Islet of Langerhans (tissue), 1 donor: ENCODE results near the gene BARX1.

Source experiments
- FAIRE-seq: peaks from one replicate; lab custom pipeline; 2011; peaks lifted over from hg19 to GRCh38; lab: Jason Lieb, UNC

The BARX1 gene

DNA sequence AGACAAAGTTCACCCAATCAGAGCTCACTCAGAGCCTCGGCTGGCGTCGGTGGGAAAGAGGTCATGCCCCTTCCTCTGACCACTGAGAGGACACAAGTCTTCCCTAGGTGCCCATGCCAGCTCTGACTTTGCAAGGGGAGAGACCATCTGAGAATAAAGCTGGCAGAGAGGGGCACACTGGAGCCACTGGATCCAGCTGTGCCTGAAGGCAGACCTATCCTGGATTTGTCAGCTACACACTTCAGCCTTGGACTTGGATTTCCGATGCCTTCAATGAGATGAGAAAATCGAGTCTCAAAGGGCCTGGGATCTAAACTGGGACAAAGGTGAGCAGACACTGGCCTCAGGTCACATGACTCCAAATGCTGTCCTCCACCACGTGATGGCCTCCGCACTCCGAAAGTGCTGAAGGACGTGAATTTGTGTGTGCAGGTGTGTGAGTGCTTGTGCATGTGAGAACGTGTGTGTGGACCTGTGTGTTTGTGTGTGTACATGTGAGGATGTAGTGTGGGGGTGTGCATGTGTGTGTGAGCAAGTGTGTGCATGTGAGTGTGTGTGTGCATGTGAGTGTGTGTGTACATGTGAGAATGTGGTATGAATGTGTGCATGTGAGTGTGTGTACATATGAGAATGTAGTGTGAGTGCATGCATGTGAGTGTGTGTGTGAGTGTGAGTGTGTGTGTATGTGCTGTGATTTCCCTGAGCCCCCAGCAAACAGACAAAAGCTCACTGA lies 37.9 kb downstream of the BARX1 start:
- no peak for FAIRE-seq

DNA sequence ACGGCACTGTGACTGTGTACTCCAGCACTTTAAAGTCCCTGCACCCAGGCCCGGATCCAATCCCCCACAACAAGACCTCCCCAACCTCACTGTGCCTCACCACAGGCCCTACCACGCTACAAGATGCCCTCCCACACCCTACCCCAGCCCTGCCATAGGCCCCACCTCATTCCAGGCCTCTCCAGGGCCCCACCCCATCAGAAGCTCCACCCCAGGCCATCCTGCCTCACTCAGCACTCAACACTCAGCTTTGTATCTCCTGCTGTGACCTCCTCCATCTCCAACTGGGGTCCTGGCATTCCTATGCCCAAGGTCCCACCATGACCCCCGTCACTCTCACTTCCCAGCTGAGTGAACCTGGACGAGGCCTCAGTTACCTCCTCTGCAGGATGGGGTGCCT lies 38.8 kb downstream of the BARX1 start:
- no peak for FAIRE-seq

DNA sequence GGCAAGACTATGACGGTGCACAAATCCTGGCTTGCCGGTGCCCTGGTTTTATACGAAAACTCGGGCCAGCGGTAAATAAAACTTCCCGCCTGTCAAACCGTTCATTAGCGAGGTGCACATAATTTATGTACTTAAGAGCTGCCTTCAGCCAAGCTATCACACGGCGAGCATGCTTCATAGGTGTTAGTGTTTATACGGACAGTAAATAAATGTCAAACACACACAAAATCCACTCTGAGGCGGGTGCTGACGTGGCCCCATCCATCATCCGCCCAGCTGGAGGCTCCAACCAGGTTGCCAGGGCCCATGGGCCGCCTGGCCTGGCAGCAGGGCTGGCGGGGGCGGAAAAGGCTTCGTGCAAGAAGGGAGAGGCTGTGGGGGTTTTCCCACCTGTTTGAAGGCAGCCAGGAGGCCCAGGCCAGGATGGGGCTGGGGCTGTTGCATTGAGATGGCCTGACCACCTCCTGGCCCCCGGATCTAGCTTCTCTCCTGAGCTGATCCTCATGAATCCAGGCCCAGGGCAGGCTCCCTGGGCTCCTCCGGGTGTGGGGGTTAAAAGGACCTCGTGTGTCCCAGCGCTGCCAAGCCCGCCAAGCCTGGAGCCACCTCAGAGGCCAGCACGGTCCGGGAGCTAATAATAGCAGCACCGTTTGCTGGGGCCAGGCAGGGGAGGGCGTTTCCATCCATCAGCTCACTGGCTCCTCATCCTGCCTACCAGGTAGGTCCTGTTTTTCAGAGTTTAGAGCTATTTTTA lies 43.2 kb downstream of the BARX1 start:
- no peak for FAIRE-seq

DNA sequence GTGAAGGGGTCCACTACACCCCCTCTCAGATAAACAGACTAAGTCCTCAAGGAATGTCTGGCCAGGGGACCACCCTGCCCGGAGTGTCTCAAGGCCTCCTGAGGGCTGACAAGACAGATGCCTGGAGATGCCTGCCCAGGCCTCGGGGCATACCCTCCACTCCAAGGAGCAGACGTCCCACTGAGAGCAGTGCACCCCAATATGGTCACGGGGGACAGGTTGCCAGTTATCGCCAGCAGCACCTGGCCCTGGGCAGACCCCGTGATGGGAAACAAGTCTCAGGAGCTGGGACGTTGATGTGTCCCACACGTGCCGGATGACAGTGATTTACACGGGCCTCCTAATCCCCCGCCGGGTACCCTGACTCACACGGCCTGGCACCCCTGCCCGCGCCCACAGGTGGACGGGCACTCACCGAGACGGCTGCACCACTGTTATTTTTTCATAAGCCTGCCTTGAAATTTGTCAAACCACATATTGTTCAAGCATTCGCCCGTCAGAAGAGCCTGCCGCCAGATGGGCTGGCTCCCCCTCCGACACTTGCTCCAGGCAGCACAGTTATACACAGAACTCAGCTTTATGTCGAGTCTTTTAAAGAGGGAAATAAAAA lies 43.9 kb downstream of the BARX1 start:
- no peak for FAIRE-seq

DNA sequence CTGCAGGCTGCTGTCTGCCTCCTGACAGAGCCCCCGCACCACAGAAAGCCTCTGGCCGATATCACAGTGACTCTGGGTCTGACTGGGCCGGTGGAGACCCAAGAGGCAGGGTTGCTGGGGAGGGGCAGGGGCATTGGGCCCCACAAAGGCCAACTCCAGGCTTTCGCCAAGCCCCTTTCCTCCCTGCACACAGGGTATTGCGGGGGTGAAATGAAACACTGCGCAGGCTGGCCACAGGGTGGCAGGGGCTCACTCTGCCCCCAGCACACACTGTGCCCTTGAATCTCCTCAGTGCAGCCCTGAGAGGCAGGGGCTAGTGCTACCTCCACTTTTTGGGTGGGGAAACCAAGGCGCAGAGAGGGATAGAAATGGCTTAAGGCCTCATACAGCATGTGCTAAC lies 44.6 kb downstream of the BARX1 start:
- FAIRE-seq = no peak

DNA sequence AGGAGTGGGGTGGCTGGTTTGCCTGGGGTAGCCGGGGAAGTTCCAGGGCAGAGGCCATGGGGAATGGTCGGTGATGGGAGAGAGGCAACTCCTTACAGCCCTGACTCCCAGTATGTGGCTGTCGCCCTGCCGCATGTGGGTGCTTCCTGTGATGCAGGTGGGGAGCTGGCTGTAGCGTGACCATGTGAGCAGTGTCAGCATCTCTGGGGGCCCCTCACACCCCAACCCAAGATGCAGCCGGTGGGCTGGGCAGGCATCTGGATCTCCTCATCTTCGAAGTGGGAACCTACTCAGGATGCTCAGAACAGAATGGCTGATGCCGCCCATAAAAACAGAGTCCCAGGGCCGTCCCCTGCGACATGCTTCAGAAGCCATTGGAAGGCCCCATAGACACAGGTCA lies 45.0 kb downstream of the BARX1 start:
- FAIRE-seq = no peak

DNA sequence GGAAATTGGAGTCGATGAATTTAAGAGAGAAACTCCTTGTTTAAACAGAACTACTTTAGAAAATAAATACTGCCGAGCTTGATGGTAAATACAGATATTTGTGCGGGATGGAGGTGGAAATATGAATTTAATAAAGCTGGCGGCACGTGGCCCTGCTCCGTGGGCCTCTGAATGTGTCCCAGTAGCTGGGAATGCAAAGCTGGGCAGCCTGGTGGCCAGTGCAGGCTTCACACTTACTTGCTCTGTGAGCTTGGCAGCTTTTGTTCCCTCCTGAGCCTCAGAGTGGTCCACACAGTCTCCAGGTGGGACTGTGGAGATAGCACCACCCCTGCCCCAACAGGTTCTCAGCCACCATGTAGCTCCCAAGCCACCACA lies 45.9 kb downstream of the BARX1 start:
- FAIRE-seq = no peak

DNA sequence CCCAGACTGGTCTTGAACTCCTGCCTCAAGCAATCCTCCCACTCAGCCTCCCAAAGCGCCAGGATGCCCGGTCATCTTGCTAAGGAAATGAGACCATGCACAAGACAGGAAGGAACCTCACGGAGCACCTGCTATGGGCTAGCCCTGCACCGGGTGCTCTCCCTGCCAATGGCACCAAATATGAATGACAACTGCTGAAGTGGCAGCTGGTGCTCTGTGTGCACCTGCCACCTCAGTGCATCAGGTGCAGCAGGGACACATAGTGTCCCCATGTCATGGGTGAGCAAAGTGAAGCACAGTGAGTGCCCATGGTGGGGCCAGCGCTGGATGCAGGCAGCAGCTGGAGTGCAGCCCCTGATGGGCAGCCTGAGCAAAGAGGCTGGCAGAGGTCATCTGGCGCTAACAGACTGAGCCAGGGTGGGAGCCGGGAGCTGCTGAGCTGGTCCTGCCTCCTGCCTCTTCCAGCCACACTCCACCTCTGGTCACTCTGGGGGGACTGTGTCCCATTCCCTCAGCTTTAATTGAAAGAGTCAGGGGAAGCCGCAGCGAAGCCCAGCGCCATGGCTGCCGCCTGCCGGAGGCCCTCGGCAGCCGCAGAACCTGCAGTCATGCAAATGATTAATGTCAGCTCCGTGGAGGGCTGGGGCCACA lies 46.4 kb downstream of the BARX1 start:
- FAIRE-seq = no peak

DNA sequence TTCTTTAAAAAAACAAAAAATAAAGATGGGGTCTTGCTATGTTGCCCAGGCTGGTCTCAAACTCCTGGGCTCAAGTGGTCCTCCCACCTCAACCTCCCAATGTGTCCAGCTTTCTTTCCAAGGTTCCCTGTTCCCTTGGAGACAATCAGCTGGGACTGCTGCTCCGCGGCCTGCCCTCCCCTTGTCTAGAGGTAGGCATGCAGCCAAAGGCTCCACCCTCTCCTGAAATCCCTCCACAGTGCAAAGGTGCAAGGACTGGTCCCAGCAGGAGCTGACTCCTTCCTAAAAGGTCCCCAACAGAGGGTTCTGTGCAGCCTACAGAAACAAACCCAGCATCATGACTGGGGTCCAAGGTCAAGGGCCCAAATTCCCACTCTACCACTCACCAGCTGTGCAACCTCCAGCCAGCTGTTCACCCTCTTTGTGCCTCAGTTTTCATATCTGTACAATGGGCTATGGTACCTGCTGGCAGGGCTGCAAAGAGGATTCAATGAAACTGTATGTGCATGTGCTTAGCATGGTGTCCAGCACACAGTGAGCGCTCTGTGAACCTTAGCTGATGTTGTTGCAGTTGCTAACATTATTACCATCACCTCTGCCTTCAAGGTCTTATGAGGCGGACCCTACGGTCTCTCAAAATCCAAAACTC lies 47.5 kb downstream of the BARX1 start:
- no peak for FAIRE-seq

DNA sequence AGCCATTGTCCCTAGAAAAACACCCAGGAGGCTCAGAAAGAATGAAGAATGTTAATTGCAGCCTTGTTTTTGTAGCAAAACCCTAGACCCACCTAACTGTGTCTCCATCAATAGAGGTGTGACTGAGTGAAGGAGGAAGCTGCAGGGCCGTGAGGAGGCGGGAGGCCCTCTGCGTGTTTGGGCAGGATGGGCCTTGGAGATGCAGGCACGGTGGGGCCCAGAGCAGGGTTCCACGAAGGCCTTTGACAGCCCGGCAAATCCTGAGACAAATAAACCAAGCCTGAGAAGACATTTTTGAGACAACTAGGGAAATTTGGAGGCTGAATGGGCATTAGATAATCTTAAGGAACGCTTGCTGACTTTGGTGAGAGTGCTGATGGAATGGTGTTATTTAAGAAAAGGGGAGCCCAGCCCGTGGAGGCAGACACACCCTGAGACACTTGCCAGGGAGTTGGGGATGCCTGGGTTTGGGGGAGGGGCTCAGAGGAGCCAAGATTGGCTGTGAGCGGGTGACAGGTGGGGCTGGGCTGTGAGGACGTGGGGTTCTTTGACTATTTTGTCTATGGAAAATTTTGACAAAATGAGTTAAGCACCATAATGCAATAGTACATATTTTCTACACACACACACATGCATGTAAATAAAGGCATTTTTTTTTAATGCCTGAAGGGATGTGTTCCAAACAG lies 48.8 kb downstream of the BARX1 start:
- no peak for FAIRE-seq

DNA sequence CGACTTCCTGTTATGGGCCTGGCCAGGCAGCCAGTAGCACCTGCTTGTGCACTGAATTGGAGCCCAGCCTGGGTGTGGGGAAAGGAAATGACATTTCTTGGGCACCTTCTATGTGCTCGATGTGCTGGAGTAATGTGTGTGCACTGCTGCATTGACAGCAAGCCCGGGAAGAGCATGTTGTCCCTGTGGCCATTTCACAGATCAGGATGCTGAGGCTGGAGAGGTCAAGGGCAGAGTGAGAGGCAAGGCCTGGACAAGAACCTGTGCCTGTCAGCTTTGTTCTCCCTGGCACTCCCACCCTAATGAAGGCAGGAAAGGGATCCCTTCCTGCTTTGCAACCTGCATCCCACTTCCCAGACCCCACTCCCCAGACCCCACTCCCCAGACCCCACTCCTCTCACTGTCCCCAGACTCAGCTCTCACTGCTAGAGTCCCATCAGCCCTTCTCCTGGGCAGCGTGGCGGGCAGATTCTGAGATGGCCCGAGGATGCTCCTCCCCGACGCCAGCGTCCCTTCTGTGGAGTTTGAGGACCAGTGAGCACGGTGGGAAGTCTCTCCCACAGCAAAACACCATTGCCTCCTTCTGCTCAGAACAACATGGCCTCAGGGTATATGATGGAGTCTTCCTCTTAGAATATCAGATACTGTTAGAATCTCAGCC lies 49.6 kb downstream of the BARX1 start:
- FAIRE-seq = no peak

DNA sequence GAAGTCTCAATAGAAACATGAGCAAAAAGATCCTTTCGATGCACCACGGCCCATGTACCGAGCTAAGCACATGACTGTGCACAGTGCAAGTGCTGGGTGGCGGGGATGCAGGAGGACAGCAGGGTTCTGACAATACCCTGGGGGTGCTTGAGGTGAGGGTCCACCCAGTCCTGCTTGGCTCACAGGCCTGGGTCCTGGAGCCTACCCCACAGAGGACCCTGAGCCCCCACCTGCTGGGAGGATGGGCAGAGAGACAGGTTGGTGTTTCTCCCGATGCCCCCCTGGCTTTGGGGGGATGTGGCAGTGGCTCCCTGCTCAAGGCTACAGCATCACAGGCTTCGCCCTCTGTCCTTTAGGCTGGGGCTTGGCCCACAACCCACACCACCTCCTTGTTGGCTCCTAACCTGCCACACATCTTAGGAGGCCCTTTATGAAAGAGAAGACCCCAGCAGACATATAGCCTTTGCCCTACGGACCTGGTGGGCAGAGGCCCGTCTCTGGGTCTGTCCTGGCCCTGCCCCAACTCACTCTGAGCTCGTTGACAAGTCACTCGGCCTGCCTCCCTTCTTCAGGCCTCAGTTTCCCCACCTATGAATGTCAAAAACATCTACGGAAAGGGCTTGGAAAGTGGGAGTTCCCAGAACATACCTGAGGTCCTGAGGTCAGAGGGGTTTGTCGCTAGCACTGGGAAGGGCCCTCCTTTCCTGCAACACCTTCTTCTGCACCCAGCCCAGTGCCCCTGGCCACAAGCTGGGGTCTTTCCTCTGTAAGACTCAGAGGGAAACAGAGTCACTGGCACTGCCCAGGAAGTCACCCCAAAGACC lies 50.3 kb downstream of the BARX1 start:
- no peak for FAIRE-seq

DNA sequence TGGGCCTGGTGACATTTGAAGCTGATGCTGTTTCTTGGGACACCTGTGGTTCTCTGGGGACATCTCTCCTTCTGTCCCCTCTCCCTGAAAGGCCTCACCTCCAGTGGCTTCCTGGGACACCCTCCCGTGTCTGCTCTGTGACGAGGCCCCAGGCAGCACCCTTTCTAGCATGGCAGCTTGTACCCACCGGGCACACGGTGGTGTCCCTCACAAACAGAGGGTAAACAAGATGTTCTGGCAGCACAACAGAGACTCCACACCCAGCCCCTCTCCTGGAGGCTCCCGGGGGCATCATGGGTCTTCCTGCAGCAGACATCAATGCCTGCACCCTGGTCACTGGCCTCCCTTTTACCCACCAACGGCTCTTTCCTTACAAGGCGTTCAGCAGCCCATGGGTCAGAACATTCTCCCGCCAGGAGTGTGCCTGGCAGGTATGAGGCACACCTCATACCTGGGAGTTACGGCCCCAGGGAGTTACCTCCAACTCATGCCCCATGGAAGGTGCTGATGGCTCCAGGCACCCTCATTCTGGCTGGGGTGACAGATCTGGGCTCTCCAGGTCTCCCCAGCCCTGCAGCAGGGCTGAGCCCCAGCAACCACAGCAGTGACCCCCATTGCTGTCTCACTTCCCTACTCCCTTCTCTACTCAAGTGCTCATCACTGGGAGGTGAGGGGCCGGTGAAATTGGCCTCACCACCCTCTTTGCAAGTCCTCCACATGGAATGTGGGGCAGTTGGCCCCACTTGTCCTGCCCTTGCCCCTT lies 51.1 kb downstream of the BARX1 start:
- no peak for FAIRE-seq

DNA sequence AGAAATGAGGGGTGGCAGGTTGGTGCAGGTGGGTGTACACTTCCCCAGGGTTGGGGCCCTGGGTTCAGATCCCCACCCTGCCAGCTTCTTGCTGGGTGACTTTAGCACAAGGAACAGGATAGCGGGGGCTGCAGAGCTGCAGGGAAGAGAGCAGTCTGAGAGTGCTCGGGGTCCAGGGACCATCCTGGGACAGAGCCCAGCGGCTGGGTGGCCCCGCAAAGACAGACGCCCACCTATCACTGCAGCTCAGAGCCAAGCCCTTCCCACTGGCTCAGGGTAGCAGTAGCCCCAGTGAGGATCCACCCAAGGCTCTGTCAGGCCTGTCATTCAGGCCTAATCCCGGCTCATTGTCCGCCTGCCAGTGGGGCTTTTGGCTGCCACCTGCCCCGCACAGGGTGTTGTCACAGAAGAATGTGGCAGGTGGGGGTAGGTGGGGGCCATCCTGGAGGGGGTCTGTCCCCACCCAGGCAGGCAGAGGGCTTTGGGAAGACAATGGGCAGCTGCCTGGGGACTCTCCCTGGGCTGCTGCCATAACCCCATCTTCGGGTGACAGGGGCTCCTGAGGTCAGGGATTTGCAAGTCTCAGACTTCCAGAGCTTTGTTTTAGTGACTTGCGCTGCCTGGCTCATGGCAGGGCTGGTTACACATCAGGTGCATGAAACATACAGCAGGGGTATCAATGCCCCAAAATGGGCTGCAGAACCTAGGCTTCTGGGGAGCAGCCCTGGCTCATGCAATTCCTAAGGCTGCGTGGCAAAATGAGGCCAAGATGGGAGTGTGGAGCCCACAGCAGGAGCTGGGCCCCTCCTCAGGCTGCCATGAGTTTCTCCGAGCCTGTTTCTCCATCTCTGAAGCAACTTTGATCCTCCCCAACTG lies 52.1 kb downstream of the BARX1 start:
- FAIRE-seq = no peak

DNA sequence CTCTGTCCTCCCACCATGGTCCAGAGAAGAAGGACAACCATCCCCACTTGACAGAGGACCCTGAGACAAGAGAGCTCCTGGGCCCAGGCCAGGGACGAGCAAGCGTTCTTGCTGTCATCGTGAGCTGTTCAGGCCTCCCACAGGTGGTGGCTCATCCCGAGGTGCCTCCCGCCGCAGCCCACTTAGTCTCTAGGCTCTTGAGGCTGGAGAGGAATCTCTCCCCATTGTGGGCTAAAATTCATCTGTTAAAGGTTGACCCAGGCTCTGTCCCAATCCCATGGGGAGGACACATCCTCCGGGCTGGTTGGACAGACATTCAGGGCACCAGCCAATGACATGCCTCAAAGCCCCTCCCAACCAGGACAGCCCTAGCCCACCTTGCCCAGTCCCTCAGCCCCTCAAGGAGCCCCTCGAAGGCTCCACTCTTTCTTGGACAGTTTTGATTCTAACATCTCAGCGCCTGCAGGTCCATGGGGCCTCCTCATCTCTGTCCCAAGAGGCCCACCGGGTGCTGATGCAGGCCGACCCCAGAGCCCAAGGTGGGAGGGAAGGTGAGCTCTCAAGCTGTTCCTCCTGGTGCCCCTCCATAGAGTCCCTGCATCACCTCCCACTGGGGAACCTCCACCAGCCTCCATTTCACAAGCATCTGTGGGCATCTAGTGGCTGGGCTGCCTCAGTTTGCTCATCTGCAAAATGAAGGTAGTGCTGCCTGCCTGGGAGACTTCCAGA lies 52.9 kb downstream of the BARX1 start:
- FAIRE-seq = no peak
